Epithelial cell of proximal tubule (primary cell): Measurements from ENCODE around the gene PCCA. TPM values are rescaled to one million over a fixed set of nuclear protein-coding genes. Genes with fewer than 3 reads are reported as not detected.

Source experiments
- DNase-seq: peaks from one replicate; pipeline ENCODE4 v3.0.0-alpha.2; 2011; ENCODE audit warnings: low read depth
- H3K4me3 ChIP-seq: 2 replicates; pipeline ENCODE4 v1.5.1; 2011; ENCODE audit warnings: low read depth, mild to moderate bottlenecking, low read length
- total RNA-seq: library from RNA; depleted of rRNA; stranded (reverse); fragments of >200 nt; gene quantifications from 2 replicates; pipeline ENCODE4 v1.2.3, GENCODE V29; 2015
- TF ChIP-seq, protein P1 (sequence below): conservative IDR thresholded peaks from 2 replicates; pipeline ENCODE4 v1.5.1; 2012; ENCODE audit warnings: low read depth, mild to moderate bottlenecking, low read length

The PCCA gene
- total RNA-seq, 1 donor from 2014 or later, result 17.8 TPM

DNA sequence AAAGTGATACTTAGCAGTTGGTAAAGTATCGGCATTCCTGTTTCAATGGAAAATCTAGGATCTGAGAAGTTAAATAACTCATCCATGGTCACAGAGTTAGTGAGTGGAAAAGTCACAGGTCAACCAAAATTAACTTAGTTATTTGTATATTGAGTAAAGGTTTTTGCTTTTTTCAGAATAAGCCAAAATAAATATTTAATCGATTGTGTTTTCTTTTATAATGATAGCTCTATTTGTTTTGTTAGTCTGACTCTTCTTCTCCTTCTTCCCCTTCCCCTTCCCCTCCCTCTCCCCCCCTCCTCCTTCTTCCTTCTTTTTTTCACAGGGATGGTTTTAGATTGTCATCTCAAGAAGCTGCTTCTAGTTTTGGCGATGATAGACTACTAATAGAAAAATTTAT is 173.5 kb downstream of the PCCA start:
- DNase-seq, result no peak
- TF ChIP-seq, protein P1, sequence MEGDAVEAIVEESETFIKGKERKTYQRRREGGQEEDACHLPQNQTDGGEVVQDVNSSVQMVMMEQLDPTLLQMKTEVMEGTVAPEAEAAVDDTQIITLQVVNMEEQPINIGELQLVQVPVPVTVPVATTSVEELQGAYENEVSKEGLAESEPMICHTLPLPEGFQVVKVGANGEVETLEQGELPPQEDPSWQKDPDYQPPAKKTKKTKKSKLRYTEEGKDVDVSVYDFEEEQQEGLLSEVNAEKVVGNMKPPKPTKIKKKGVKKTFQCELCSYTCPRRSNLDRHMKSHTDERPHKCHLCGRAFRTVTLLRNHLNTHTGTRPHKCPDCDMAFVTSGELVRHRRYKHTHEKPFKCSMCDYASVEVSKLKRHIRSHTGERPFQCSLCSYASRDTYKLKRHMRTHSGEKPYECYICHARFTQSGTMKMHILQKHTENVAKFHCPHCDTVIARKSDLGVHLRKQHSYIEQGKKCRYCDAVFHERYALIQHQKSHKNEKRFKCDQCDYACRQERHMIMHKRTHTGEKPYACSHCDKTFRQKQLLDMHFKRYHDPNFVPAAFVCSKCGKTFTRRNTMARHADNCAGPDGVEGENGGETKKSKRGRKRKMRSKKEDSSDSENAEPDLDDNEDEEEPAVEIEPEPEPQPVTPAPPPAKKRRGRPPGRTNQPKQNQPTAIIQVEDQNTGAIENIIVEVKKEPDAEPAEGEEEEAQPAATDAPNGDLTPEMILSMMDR, result no peak

DNA sequence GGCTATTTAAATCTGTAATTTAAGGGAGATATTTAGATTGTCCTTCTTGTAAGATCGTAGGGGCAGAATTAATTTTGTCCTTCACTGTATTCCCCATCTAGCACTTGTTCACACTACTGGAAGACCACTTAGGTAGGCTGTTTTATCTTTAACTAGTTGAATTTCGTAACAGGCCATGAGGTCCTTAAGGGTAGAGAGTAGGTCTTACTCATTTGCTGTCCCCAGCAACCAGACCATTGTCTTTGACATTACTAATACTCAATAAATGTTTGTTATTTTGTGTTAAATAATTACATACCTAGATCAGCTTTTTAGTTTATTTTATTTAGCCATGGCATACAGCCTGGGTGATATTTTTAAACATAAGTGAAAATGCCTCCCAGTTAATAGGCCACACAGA is 177.1 kb downstream of the PCCA start:
- H3K4me3 ChIP-seq, result no peak overlapping the region
- peak; percentile 31 for DNase-seq
- TF ChIP-seq, protein P1, result no peak

More for the DNA sequence above, 173.5 kb downstream of the PCCA start:
- H3K4me3 ChIP-seq, result no peak overlapping the region

DNA sequence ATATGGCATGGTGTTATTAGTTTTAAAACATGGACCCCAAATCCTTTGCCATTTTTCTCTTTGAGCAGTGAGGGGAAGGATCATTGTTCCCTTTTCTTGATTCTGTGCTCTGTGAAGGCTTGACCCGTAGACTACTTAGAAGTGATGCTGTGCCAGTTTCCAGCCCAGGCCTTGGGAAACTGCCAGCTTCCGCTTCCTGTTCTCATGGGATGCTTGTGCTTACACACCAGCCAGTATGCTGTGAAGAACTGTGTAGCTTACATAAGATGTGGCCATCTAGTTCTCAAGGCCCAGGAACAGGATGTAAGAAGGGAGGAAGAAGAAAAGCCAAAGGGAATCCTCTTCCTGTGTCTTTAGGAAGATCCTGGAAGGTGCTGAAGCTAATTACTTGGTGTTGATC is 180.9 kb downstream of the PCCA start:
- H3K4me3 ChIP-seq, result no peak overlapping the region
- TF ChIP-seq, protein P1, result no peak
- no peak for DNase-seq

DNA sequence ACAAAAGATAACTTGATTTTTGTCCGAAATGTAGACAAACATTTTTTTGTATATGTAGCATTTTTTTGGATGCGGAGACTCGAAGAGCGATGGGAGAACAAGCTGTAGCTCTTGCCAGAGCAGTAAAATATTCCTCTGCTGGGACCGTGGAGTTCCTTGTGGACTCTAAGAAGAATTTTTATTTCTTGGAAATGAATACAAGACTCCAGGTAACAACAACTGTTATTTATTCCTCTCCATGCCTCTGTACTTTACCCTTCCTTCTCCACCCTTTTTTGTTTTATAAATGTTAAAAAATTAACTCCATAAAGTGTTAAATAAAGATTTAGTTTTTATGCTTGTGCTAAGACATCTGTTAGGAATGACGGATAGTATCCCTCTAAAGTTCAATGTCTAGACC is 184.2 kb downstream of the PCCA start:
- H3K4me3 ChIP-seq, result no peak overlapping the region
- TF ChIP-seq, protein P1, result no peak
- no peak for DNase-seq

DNA sequence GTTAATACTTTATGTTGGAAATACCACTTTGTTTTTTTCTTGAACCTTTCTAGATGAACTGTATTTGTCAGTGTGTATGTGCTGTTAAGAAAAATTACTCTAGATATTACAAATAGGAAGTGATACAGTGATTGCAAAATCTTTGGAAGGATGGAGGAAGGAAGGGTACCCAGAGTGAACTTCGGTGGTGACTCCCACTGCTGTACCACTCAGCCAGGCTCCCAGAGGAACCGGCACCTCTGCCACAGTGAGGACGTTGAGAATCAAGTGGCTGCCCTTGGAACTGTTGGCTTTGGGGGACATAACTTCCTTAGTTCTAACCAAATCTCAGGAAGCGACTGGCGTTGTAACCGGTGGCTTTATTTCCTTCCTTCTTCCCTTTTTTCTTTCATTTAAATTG is 184.7 kb downstream of the PCCA start:
- TF ChIP-seq, protein P1, result no peak
- no peak for DNase-seq
- H3K4me3 ChIP-seq, result no peak overlapping the region

DNA sequence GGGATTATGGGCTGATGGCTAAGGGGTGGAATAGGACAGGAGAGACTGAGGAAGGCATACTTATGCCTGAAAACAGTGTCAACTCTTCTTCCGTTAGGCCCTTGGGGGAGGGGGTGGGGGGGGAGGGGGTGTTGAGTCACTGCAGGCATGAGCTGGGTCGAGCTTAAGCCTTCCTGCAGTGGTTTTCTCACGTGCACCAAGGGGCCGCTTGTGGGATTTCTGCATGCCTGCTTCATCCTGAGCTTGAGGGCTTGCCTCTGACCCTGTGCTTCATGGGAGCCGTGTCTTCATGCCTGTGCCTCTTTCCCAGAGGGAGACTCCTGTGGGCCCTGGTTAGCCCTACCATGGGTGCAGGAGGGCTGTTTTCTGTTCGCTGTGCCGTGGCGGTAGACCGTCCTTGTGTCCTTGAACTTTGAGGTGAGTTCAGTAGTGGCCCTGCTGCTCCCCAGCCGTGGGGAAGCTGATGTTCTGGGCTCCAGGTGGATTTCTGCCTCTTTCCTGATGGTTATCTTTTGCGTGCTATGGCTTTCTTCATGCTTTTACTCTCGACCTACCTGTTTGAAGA is 186.1 kb downstream of the PCCA start:
- TF ChIP-seq, protein P1, result no peak
- DNase-seq, result no peak
- H3K4me3 ChIP-seq, result no peak overlapping the region

DNA sequence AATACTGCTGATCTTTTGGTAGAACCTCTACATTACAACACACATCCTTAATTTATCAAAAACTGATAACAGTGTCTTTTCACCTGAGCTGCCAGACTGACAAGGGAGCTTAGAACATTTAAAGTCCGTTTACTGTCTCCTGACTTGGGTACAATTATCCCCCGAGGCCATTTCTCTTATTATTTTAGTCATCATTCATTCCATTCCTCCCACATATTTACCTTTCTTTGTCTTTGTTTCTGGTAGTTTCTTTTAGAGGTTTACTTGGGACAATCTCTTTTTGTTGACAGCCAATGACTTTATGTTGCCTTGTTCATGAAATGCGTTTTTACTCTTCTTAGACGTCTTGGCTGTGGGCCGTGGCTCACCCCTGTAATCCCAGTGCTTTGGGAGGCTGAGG is 186.9 kb downstream of the PCCA start:
- no peak overlapping the region for H3K4me3 ChIP-seq
- TF ChIP-seq, protein P1, result no peak
- no peak for DNase-seq
